ENCODE results near the gene HTT. TPM values are rescaled to one million over a fixed set of nuclear protein-coding genes. Genes with fewer than 3 reads are reported as not detected.

The HTT gene
- total RNA-seq, 1 donor from 2014 or later: 48.0 TPM

GRCh38 chr4:3202836-3203820, 128.6 kb downstream of the HTT start:
- Mint-ChIP-seq H3K9me3 (no peaks in the 10 kb centered on the region), H3K36me3 (peaks cover 13% of the 10 kb centered on the region), H3K4me1 (ENCODE audit: unreplicated experiment) (peaks cover 10% of the 10 kb centered on the region), H3K27me3 (no peaks in the 10 kb centered on the region), H3K27ac (no peak overlapping the region), H3K4me3 (no peak overlapping the region)
- no peak for TF ChIP-seq CTCF (conservative IDR thresholded peaks at IDR 0.05)
- DNase-seq (ENCODE audit: extremely low spot score, unreplicated experiment): no peak

- Mint-ChIP-seq H3K4me1 (ENCODE audit: unreplicated experiment) (peaks cover 11% of the 10 kb centered on the region), H3K27ac (no peak overlapping the region), H3K4me3 (no peak overlapping the region), H3K36me3 (peaks cover 21% of the 10 kb centered on the region), H3K27me3 (no peaks in the 10 kb centered on the region), H3K9me3 (no peaks in the 10 kb centered on the region)
- no peak for DNase-seq (ENCODE audit: extremely low spot score, unreplicated experiment)
- no peak for TF ChIP-seq CTCF (conservative IDR thresholded peaks at IDR 0.05)
These were observed 129.5 kb downstream of the HTT start for GRCh38 chr4:3203971-3204431.

GRCh38 chr4:3205995-3206394, 131.5 kb downstream of the HTT start:
- peaks cover 21% of the 10 kb centered on the region for H3K36me3 Mint-ChIP-seq

GRCh38 chr4:3206439-3207100, 132.1 kb downstream of the HTT start:
- no peak overlapping the region for H3K27ac Mint-ChIP-seq
- TF ChIP-seq CTCF (conservative IDR thresholded peaks at IDR 0.05): no peak

More at GRCh38 chr4:3205995-3206394, 131.5 kb downstream of the HTT start:
- Mint-ChIP-seq H3K4me3 (no peak overlapping the region), H3K27ac (no peak overlapping the region), H3K9me3 (no peaks in the 10 kb centered on the region), H3K4me1 (ENCODE audit: unreplicated experiment) (peaks cover 11% of the 10 kb centered on the region), H3K27me3 (no peaks in the 10 kb centered on the region)
- TF ChIP-seq CTCF (conservative IDR thresholded peaks at IDR 0.05): no peak
- DNase-seq (ENCODE audit: extremely low spot score, unreplicated experiment): no peak

GRCh38 chr4:3207531-3208037, 133.1 kb downstream of the HTT start:
- no peak overlapping the region for H3K27ac Mint-ChIP-seq
- H3K9me3 Mint-ChIP-seq: no peaks in the 10 kb centered on the region
- H3K36me3 Mint-ChIP-seq: peaks cover 21% of the 10 kb centered on the region
- H3K4me3 Mint-ChIP-seq: no peak overlapping the region
- DNase-seq (ENCODE audit: extremely low spot score, unreplicated experiment): no peak
- H3K4me1 Mint-ChIP-seq (ENCODE audit: unreplicated experiment): peaks cover 11% of the 10 kb centered on the region
- TF ChIP-seq CTCF (conservative IDR thresholded peaks at IDR 0.05): peak; percentile 38
- no peaks in the 10 kb centered on the region for H3K27me3 Mint-ChIP-seq

More at GRCh38 chr4:3206439-3207100, 132.1 kb downstream of the HTT start:
- Mint-ChIP-seq H3K9me3 (no peaks in the 10 kb centered on the region), H3K36me3 (peaks cover 21% of the 10 kb centered on the region), H3K4me1 (ENCODE audit: unreplicated experiment) (peaks cover 11% of the 10 kb centered on the region), H3K27me3 (no peaks in the 10 kb centered on the region), H3K4me3 (no peak overlapping the region)
- DNase-seq (ENCODE audit: extremely low spot score, unreplicated experiment): no peak

All from type B pancreatic cell (in vitro differentiated cells).